Measurements from ENCODE around the gene PCBP3.

The PCBP3 gene

DNA sequence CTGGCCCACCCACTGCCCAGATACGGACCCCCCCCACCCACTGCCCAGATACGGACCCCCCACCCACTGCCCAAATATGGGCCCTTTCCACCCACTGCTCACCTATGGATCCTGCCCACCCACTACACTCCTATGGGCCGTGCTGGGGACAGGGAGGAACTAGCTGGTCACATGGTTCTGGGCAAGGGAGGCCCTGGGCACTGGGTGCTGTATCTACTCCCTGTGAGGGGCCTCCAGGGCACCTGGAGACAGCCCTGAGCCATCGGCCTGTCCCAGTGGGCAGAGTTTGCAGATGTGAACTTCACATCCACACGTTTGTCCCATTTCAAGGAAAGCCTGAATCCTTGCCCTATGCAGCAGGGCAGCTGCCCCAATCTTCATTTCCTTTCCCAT lies 266.6 kb downstream of the PCBP3 start:
- Histone ChIP-seq H2AFZ (ENCODE audit: low read length) (no peak overlapping the region), H4K20me1 (ENCODE audit: insufficient read depth, low read length) (no peaks in the 10 kb centered on the region), H3K27me3 (replicated peaks; ENCODE audit: insufficient read depth, low read length) (peaks cover 66% of the 10 kb centered on the region), H3K4me1 (ENCODE audit: low read length) (no peaks in the 10 kb centered on the region), H3K36me3 (replicated peaks; ENCODE audit: insufficient read depth, low read length) (no peaks in the 10 kb centered on the region), H3K79me2 (ENCODE audit: low read length) (no peaks in the 10 kb centered on the region), H3K27ac (ENCODE audit: low read length) (no peak overlapping the region), H3K9me3 (replicated peaks; ENCODE audit: insufficient read depth, low read length) (no peaks in the 10 kb centered on the region), H3K9ac (ENCODE audit: low read length) (no peak overlapping the region), H3K4me3 (ENCODE audit: low read length) (no peak overlapping the region), H3K9me2 (replicated peaks; ENCODE audit: insufficient read depth, low read length) (no peaks in the 10 kb centered on the region), H3F3A (ENCODE audit: insufficient read depth, low read length) (no peaks in the 10 kb centered on the region), H3K4me2 (ENCODE audit: low read depth, low read length) (no peak overlapping the region)
- TF ChIP-seq, protein P1, sequence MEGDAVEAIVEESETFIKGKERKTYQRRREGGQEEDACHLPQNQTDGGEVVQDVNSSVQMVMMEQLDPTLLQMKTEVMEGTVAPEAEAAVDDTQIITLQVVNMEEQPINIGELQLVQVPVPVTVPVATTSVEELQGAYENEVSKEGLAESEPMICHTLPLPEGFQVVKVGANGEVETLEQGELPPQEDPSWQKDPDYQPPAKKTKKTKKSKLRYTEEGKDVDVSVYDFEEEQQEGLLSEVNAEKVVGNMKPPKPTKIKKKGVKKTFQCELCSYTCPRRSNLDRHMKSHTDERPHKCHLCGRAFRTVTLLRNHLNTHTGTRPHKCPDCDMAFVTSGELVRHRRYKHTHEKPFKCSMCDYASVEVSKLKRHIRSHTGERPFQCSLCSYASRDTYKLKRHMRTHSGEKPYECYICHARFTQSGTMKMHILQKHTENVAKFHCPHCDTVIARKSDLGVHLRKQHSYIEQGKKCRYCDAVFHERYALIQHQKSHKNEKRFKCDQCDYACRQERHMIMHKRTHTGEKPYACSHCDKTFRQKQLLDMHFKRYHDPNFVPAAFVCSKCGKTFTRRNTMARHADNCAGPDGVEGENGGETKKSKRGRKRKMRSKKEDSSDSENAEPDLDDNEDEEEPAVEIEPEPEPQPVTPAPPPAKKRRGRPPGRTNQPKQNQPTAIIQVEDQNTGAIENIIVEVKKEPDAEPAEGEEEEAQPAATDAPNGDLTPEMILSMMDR (IDR thresholded peaks at IDR 0.05; ENCODE audit: low read length) = no peak
- TF ChIP-seq EZH2phosphoT487 (IDR thresholded peaks at IDR 0.05; ENCODE audit: low read length) (no peak), EZH2 (optimal IDR thresholded peaks at IDR 0.05; ENCODE audit: low read depth, low read length) (no peak)
- DNase-seq = no peak

DNA sequence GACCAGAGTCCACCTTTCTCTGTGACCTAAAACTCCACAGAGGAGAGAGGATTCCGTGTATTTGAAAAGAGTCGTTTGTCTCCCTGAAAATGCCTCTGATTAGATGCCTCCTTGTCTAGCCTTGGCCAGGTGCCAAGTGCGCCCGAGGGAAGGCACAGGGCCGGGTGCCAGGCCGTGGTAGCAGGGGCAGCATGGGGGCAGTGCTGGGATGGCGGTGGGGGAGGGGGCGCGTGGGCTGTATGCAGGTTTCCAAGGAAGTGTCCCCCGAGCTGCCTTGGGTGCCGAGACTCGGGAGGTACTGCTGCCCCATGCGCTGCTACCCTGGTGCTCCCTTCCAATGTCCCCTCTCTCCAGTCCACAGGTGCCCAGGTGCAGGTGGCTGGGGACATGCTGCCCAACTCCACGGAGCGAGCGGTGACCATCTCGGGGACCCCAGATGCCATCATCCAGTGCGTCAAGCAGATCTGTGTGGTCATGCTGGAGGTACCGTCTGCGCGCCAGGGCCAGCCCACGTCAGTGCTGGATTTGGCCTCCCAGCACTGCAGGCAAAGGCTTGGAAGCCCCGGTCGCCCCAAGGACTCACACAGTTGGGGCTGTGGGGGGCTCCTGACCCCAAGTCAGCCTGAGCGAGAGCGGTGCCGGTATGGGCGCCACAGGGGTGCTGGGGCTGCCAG lies 267.2 kb downstream of the PCBP3 start:
- H3K27ac ChIP-seq (ENCODE audit: low read length) = no peak overlapping the region
- H3K27me3 ChIP-seq (replicated peaks; ENCODE audit: insufficient read depth, low read length) = peaks cover 67% of the 10 kb centered on the region
- no peak overlapping the region for H3K4me3 ChIP-seq (ENCODE audit: low read length)
- H3K9ac ChIP-seq (ENCODE audit: low read length) = no peak overlapping the region
- H3F3A ChIP-seq (ENCODE audit: insufficient read depth, low read length) = no peaks in the 10 kb centered on the region
- no peak for TF ChIP-seq EZH2phosphoT487 (IDR thresholded peaks at IDR 0.05; ENCODE audit: low read length)
- TF ChIP-seq, protein P1 (IDR thresholded peaks at IDR 0.05; ENCODE audit: low read length) = no peak
- TF ChIP-seq EZH2 (optimal IDR thresholded peaks at IDR 0.05; ENCODE audit: low read depth, low read length) = no peak
- no peaks in the 10 kb centered on the region for H3K36me3 ChIP-seq (replicated peaks; ENCODE audit: insufficient read depth, low read length)
- H3K4me1 ChIP-seq (ENCODE audit: low read length) = no peaks in the 10 kb centered on the region
- no peaks in the 10 kb centered on the region for H3K9me3 ChIP-seq (replicated peaks; ENCODE audit: insufficient read depth, low read length)
- no peaks in the 10 kb centered on the region for H3K79me2 ChIP-seq (ENCODE audit: low read length)
- no peak overlapping the region for H3K4me2 ChIP-seq (ENCODE audit: low read depth, low read length)
- no peaks in the 10 kb centered on the region for H3K9me2 ChIP-seq (replicated peaks; ENCODE audit: insufficient read depth, low read length)
- no peaks in the 10 kb centered on the region for H4K20me1 ChIP-seq (ENCODE audit: insufficient read depth, low read length)
- H2AFZ ChIP-seq (ENCODE audit: low read length) = no peak overlapping the region
- DNase-seq = no peak

DNA sequence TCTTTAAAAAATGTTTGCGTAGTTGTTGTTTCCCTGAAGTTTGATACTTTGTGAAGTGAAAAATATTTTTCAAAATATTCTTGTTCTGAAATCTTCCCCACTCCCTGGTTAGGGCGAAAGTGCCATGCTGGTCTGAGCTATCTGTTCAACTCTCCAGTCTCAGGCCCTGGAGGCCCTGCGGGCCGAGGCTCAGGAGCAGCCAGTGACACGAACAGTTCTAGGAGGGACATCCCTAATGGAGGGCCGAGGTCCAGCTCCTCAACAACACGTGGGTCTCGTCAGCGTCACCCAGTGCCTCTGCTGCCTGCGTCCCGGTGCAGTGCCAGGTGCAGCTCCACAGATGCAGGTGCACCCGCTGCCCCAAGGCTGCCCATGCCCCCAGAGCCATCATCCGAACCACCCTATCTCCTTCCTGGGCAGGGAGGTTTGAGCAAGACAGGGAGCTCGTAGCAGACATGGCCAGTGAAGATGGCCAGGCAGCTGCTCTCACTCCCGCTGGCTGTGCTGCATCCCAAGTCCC lies 268.3 kb downstream of the PCBP3 start:
- no peaks in the 10 kb centered on the region for H3F3A ChIP-seq (ENCODE audit: insufficient read depth, low read length)
- H3K4me2 ChIP-seq (ENCODE audit: low read depth, low read length) = no peak overlapping the region
- no peaks in the 10 kb centered on the region for H3K36me3 ChIP-seq (replicated peaks; ENCODE audit: insufficient read depth, low read length)
- no peak for DNase-seq
- no peaks in the 10 kb centered on the region for H3K9me3 ChIP-seq (replicated peaks; ENCODE audit: insufficient read depth, low read length)
- TF ChIP-seq EZH2phosphoT487 (IDR thresholded peaks at IDR 0.05; ENCODE audit: low read length) = no peak
- TF ChIP-seq EZH2 (optimal IDR thresholded peaks at IDR 0.05; ENCODE audit: low read depth, low read length) = no peak
- H4K20me1 ChIP-seq (ENCODE audit: insufficient read depth, low read length) = no peaks in the 10 kb centered on the region
- no peak overlapping the region for H2AFZ ChIP-seq (ENCODE audit: low read length)
- H3K4me3 ChIP-seq (ENCODE audit: low read length) = no peak overlapping the region
- no peaks in the 10 kb centered on the region for H3K9me2 ChIP-seq (replicated peaks; ENCODE audit: insufficient read depth, low read length)
- no peaks in the 10 kb centered on the region for H3K4me1 ChIP-seq (ENCODE audit: low read length)
- no peak overlapping the region for H3K9ac ChIP-seq (ENCODE audit: low read length)
- no peak overlapping the region for H3K27ac ChIP-seq (ENCODE audit: low read length)
- no peaks in the 10 kb centered on the region for H3K79me2 ChIP-seq (ENCODE audit: low read length)
- H3K27me3 ChIP-seq (replicated peaks; ENCODE audit: insufficient read depth, low read length) = peaks cover 67% of the 10 kb centered on the region

All from MM.1S (cell line).